ENCODE data around the gene OR2J3.
A peak's percentile ranks its signal among the peaks of the same experiment; 100 is the strongest.
"Not testable (repeated sequence)": the region's sequence is repeated elsewhere in the genome, so short reads cannot be mapped to it uniquely, and the experiment has no call there.

OR2J3 gene

GRCh38 chr6:29107758-29108157 is at the start of gene OR2J3:
OR2J3 (plus strand) TSS chr6:29108058; CDS start chr6:29111891, 3,833 bp downstream.
- no peak for DNase-seq

DNA sequence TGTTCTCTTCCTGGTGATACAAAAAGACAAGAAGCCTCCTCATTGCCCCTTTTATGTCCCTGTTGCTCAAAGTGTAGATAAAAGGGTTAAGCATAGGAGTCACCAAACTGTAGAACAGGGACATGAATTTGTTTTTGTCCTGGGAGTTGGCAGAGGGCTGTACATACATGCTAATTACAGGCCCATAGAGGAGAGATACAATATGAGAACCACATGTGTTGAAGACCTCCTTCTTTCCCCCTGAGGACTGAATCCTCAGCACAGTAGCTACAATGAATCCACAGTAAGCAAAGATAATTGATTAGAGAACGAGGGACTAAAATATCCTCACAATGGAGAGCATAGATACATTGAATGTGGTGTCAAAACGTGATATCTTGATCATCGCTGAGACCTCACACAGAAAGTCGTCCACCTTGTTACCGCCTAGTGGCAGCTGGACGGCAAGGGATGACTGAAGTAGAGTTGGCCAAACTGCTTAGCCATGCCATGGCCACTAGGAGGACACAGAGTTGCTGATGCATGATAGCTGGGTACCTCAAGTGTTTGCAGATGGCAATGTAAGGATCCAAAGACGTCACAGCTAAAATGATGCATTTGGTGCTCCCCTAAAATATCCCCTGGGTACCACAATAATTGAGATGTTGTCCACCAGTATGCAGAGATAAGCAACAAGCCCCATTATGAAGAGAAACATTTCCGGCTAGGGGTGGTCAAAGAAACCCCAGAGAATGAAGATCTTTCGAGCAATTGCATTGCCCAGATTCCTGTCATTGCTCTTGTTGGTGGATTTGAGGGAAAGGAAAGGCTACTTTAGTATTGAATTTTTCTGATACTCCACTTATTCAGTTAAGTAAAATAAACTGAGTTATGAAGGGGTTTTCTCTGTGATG is 35.8 kb upstream of the OR2J3 start:
- peak; percentile 22 for DNase-seq

- DNase-seq: no peak
Measured at GRCh38 chr6:29079203-29079602, 28.7 kb upstream of the OR2J3 start.

- DNase-seq: no peak
Measured at GRCh38 chr6:29081312-29081711, 26.5 kb upstream of the OR2J3 start.

- DNase-seq: no peak
Measured at GRCh38 chr6:29082457-29082856, 25.4 kb upstream of the OR2J3 start.

DNA sequence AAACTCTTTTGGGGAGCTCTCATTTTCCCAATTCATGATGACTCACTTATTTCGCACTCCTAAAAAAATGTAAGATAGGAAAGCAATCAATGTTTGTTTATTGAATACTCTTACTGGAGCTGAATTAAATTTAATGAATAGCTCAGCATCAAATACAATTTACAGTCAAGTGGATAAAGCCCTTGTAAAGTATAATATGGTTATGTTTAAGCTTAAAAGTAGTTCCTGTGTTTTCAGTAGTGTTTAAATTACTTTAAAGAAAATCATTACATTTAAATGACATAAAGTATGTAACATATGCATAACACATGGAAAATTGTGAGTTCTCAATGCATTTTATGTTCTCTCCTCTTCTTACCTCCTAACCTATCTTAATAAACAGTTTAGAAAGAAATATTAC is 20.6 kb upstream of the OR2J3 start, which contains the start of gene OR2B3:
Gene OR2B3, minus strand, starts transcription at position 101 of the 400 bp plus-strand sequence. Its CDS starts 65 bp downstream, at position 36.
- DNase-seq: no peak

- DNase-seq: no peak
Measured at GRCh38 chr6:29092957-29093356, 14.9 kb upstream of the OR2J3 start.

DNA sequence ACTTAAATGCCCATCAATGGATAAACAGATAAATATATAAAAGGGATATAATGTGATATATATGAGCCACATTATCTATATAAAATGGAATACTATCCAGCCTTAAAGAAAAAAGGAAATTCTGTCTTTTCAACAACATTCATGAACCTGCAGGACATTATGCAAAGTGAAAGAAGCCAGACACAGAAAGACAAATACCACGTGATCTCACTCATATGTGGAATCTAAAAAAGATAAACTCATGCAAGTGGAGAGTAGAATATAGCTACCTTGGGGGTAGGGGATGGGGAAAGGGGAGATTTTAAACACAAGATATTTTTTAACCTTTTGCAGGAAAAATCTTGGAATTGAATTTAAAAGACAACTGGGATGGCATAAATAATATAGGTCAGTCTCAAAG is 10.1 kb upstream of the OR2J3 start:
- DNase-seq: no peak

GRCh38 chr6:29099190-29099589 is 8.7 kb upstream of the OR2J3 start, which contains the start of gene OR2J1:
OR2J1 (plus strand) TSS chr6:29099490; CDS start chr6:29100943, 1,453 bp downstream.
- DNase-seq: no peak

- peak; percentile 4 for DNase-seq
Measured at GRCh38 chr6:29112135-29112534, 4.3 kb downstream of the OR2J3 start.

- DNase-seq: not testable (repeated sequence)
Measured at GRCh38 chr6:29114964-29115363, 7.1 kb downstream of the OR2J3 start.

GRCh38 chr6:29129326-29130012 is 21.6 kb downstream of the OR2J3 start:
- no peak for DNase-seq

- no peak for DNase-seq
Measured at GRCh38 chr6:29130644-29131043, 22.8 kb downstream of the OR2J3 start.

- DNase-seq: no peak
Measured at GRCh38 chr6:29131691-29132090, 23.8 kb downstream of the OR2J3 start.

- DNase-seq: no peak
Measured at GRCh38 chr6:29137724-29138123, 29.9 kb downstream of the OR2J3 start.

DNA sequence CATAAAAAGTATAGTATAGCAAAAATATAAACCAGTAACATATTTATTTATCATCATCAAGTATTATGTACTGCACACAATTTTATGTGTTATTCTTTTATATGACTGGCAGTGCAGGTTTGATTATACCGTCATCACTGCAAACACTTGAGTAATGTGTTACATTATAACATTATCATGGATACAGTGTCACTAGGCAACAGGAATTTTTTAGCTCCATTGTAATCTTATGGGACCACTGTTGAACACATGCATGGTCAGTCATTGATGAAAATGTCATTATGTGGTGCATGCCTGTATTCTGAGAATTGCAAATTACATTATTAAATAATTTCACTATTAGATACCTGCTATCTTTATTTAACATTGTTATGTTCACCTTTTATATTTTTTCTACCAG is 33.7 kb downstream of the OR2J3 start:
- no peak for DNase-seq

- no peak for DNase-seq
Measured at GRCh38 chr6:29142309-29142708, 34.5 kb downstream of the OR2J3 start.

DNA sequence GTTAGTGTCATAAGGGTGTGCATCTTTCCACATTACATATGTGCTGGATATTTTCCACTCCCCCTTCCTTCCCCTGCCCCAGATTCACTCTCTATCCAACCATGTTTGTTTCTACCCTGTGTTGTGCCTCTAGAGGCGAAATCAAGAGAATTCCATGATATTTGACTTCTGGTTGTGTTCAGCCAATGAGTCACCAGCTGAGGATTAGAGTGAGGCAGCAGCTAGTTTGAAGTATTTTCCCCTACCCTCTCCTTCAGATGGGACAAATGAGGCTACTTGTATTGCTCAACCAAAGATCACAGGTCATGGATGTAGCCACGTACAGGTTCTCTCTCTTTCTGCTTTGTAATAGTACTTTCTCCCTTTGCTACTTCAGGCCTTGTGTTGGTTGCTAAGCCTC is 38.3 kb downstream of the OR2J3 start:
- no peak for DNase-seq

DNA sequence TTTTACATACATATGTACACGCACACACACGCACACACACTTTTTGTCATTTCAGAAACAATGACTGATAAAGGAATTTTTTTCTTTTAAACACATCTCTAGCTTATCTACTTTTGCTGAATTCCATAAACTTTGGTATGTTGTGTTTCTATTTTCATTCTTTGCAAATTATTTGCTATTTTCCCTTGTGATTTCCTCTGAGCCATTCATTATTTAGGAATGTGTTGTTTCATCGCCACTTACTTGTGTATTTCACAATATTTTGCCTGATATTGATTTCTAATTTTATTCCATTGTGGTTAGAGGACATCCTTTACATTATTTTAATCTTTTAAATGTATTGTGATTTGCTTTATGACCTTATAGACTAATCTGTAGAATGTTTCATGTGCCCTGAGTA is 39.2 kb downstream of the OR2J3 start:
- no peak for DNase-seq

GRCh38 chr6:29149444-29149843 is 41.6 kb downstream of the OR2J3 start:
- DNase-seq: not testable (repeated sequence)

GRCh38 chr6:29153083-29153482 is 45.2 kb downstream of the OR2J3 start:
- no peak for DNase-seq

DNA sequence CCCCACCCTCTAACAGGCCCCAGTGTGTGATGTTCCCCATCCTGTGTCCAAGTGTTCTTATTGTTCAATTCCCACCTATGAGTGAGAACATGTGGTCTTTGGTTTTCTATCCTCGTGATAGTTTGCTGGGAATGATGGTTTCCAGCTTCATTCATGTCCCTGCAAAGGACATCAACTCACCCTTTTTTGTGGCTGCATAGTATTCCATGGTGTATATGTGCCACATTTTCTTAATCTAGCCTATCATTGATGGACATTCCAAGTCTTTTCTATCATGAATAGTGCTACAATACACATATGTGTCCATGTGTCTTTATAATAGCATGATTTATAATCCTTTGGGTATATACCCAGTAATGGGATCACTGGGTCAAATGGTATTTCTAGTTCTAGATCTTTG is 47.3 kb downstream of the OR2J3 start:
- DNase-seq: not testable (repeated sequence)

- DNase-seq: not testable (repeated sequence)
Measured at GRCh38 chr6:29159922-29160321, 52.1 kb downstream of the OR2J3 start.

Data from activated CD4-positive, alpha-beta T cell treated with anti-CD3 and anti-CD28 coated beads for 48 hours (primary cell).